ENCODE data around the gene CHCHD6. TPM values are rescaled to one million over a fixed set of nuclear protein-coding genes. Genes with fewer than 3 reads are reported as not detected.

Gene CHCHD6
- total RNA-seq, 1 experiment from 2014 or later = 36.3 TPM

- intact Hi-C loops (cut with micrococcal nuclease) = no loop called here
- no peak overlapping the region for H3K4me3 ChIP-seq (replicated peaks in 1 of 2; ENCODE audit: low read depth in 1 of 2, low read length in 2 of 2)
- BruUV-seq (replicated peaks) = no TSS peak
- H4K20me1 ChIP-seq (ENCODE audit: insufficient read depth) = no peaks in the 10 kb centered on the region
- no peak for DNase-seq (ENCODE audit: low read depth, low spot score)
- H3K4me1 ChIP-seq (ENCODE audit: control insufficient read depth in 1 of 2, insufficient read depth in 2 of 2, low read length in 2 of 2) = peaks cover under 1 to 5% of the 10 kb centered on the region in 2 experiments; a peak in 3 of 4 replicates
- ATAC-seq = no peak
- H3K9me3 ChIP-seq (ENCODE audit: control insufficient read depth in 1 of 2, insufficient read depth in 1 of 2, low read depth in 1 of 2, low read length in 2 of 2) = no peaks in the 10 kb centered on the region
- no peak overlapping the region for H3K4me2 ChIP-seq (ENCODE audit: low read length)
- no peaks in the 10 kb centered on the region for H3K27me3 ChIP-seq (ENCODE audit: insufficient read depth, low read length)
- no peaks in the 10 kb centered on the region for H3K79me2 ChIP-seq (ENCODE audit: insufficient read depth, low read length)
- TF ChIP-seq EZH2 (IDR thresholded peaks at IDR 0.05) = no peak
- TF ChIP-seq SIN3A (IDR thresholded peaks at IDR 0.05; ENCODE audit: low read depth) = no peak
- ChIA-PET CTCF (no interaction called here), RAD21 (ENCODE audit: low non-redundant PET in 1 of 2, low total read pairs in 2 of 2, uncharacterized antibody in 2 of 2, unreplicated experiment in 2 of 2) (no interaction called here), POLR2A (no interaction called here)
- no peaks in the 10 kb centered on the region for H3K9me2 ChIP-seq (ENCODE audit: insufficient read depth)
- H2AFZ ChIP-seq (ENCODE audit: low read depth, low read length, poor library complexity, severe bottlenecking) = no peak overlapping the region
- no peaks in the 10 kb centered on the region for H3K36me3 ChIP-seq (ENCODE audit: control insufficient read depth in 1 of 2, insufficient read depth in 2 of 2, low read length in 2 of 2)
- H3K27ac ChIP-seq (ENCODE audit: low read depth, low read length) = no peak overlapping the region
- no peak overlapping the region for H3K9ac ChIP-seq (ENCODE audit: low read length)
These were observed 217.2 kb downstream of the CHCHD6 start for GRCh38 chr3:126921085-126921824.

DNA sequence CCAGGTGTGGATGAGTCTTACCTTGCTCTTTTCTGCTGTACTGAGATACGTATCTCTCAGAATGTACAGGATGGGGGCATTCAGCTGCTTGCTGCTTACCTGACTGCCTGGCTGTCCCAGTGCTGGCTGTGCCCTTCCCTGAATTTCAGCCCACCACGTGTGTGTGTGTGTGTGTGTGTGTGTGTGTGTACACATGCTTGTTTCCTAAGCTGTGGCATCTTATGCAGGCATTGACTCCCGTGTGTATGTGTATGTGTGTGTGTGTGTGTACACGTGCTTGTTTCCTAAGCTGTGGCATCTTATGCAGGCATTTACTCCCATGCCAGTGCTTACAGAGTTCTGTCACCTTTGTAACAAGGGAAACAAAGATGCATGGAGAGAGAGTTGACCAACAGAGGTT lies 218.4 kb downstream of the CHCHD6 start:
- Histone ChIP-seq H3K27ac (ENCODE audit: low read depth, low read length) (no peak overlapping the region), H3K4me3 (replicated peaks in 1 of 2; ENCODE audit: low read depth in 1 of 2, low read length in 2 of 2) (no peak overlapping the region), H3K9me3 (ENCODE audit: control insufficient read depth in 1 of 2, insufficient read depth in 1 of 2, low read depth in 1 of 2, low read length in 2 of 2) (no peaks in the 10 kb centered on the region), H3K4me1 (ENCODE audit: control insufficient read depth in 1 of 2, insufficient read depth in 2 of 2, low read length in 2 of 2) (peaks cover 5 to 16% of the 10 kb centered on the region in 2 experiments; a peak in 3 of 4 replicates), H4K20me1 (ENCODE audit: insufficient read depth) (no peaks in the 10 kb centered on the region), H3K4me2 (ENCODE audit: low read length) (no peak overlapping the region), H2AFZ (ENCODE audit: low read depth, low read length, poor library complexity, severe bottlenecking) (no peak overlapping the region), H3K9me2 (ENCODE audit: insufficient read depth) (no peaks in the 10 kb centered on the region), H3K36me3 (ENCODE audit: control insufficient read depth in 1 of 2, insufficient read depth in 2 of 2, low read length in 2 of 2) (no peaks in the 10 kb centered on the region), H3K79me2 (ENCODE audit: insufficient read depth, low read length) (no peaks in the 10 kb centered on the region), H3K9ac (ENCODE audit: low read length) (no peak overlapping the region), H3K27me3 (ENCODE audit: insufficient read depth, low read length) (no peaks in the 10 kb centered on the region)
- intact Hi-C loops (cut with micrococcal nuclease) = no loop called here
- TF ChIP-seq YY1 (IDR thresholded peaks at IDR 0.05; ENCODE audit: extremely low read depth, insufficient replicate concordance, low read depth, low read length) (no peak), ATF3 (IDR thresholded peaks at IDR 0.05) (no peak), TCF7L2 (IDR thresholded peaks at IDR 0.05; ENCODE audit: borderline replicate concordance, extremely low read depth, insufficient read depth, insufficient read length) (no peak), JUND (IDR thresholded peaks at IDR 0.05) (no peak), RAD21 (IDR thresholded peaks at IDR 0.05; ENCODE audit: low read depth) (no peak), POLR2A (IDR thresholded peaks at IDR 0.05; ENCODE audit: borderline replicate concordance, extremely low read depth, insufficient read depth, insufficient read length) (no peak), FOSL1 (IDR thresholded peaks at IDR 0.05; ENCODE audit: low read depth) (no peak), ZNF274 (IDR thresholded peaks at IDR 0.05; ENCODE audit: low read depth, low read length) (no peak)
- ChIA-PET RAD21 (ENCODE audit: low non-redundant PET in 1 of 2, low total read pairs in 2 of 2, uncharacterized antibody in 2 of 2, unreplicated experiment in 2 of 2) (no interaction called here), POLR2A (no interaction called here), CTCF (no interaction called here)
- DNase-seq (ENCODE audit: low read depth, low spot score) (no peak), ATAC-seq (no peak)
- BruUV-seq (replicated peaks) = no TSS peak

All from HCT116 (cell line).